OCI-LY1 (cell line): ENCODE data around the gene RELL1.

Experiments
- H2AFZ ChIP-seq: fragments of 200-600 bp; sonication (generic), shearing (Covaris generic); 2 replicates; pipeline ENCODE4 v1.6.0; 2014; ENCODE audit warnings: antibody characterized with exemption, mild to moderate bottlenecking, low read length
- H3F3A ChIP-seq: fragments of 200-600 bp; sonication (generic), shearing (Covaris generic); 2 replicates; pipeline ENCODE4 v1.6.0; 2014; ENCODE audit warnings: mild to moderate bottlenecking, antibody characterized with exemption, low read length, moderate library complexity; ENCODE audit not compliant: insufficient read depth
- H3K27ac ChIP-seq: fragments of 200-600 bp; sonication (generic); 2 replicates; pipeline ENCODE4 v1.5.1; 2014; ENCODE audit warnings: low read length, mixed run types, mild to moderate bottlenecking, low read depth; ENCODE audit not compliant: poor library complexity, severe bottlenecking
- H3K27me3 ChIP-seq: fragments of 200-600 bp; sonication (generic); 2 replicates; pipeline ENCODE4 v1.6.0; 2014; ENCODE audit warnings: antibody characterized with exemption, mild to moderate bottlenecking, low read length, moderate library complexity; ENCODE audit not compliant: insufficient read depth
- H3K36me3 ChIP-seq: fragments of 200-600 bp; sonication (generic); 2 replicates; pipeline ENCODE4 v1.6.1; 2014; ENCODE audit warnings: mild to moderate bottlenecking, antibody characterized with exemption, low read length, moderate library complexity, mixed read lengths; ENCODE audit not compliant: insufficient read depth
- H3K4me1 ChIP-seq: fragments of 200-600 bp; sonication (generic); 2 replicates; pipeline ENCODE4 v1.5.1; 2014; ENCODE audit warnings: mild to moderate bottlenecking, low read length, moderate library complexity; ENCODE audit not compliant: insufficient read depth, severe bottlenecking
- H3K4me2 ChIP-seq: fragments of 200-600 bp; sonication (generic), shearing (Covaris generic); 2 replicates; pipeline ENCODE4 v1.6.1; 2014; ENCODE audit warnings: low read length
- H3K4me3 ChIP-seq: fragments of 200-600 bp; sonication (generic); 2 replicates; pipeline ENCODE4 v1.5.1; 2014; ENCODE audit warnings: low read length, low read depth, mild to moderate bottlenecking, mixed read lengths; ENCODE audit not compliant: poor library complexity, severe bottlenecking
- H3K79me2 ChIP-seq: fragments of 200-600 bp; shearing (Covaris generic); 2 replicates; pipeline ENCODE4 v1.6.1; 2016; ENCODE audit warnings: mixed run types, low read length, mixed read lengths; ENCODE audit not compliant: insufficient read depth
- H3K9ac ChIP-seq: fragments of 200-600 bp; sonication (generic), shearing (Covaris generic); 2 replicates; pipeline ENCODE4 v1.6.1; 2014; ENCODE audit warnings: mild to moderate bottlenecking, low read length, mixed read lengths
- H3K9me2 ChIP-seq: fragments of 200-600 bp; sonication (generic), shearing (Covaris generic); 2 replicates; pipeline ENCODE4 v1.6.1; 2014; ENCODE audit warnings: low read depth, mild to moderate bottlenecking, low read length, mixed read lengths
- H3K9me3 ChIP-seq: fragments of 200-600 bp; shearing (Covaris generic); 2 replicates; pipeline ENCODE4 v1.6.1; 2014; ENCODE audit warnings: low read length, mixed read lengths
- H4K20me1 ChIP-seq: fragments of 200-600 bp; sonication (generic), shearing (Covaris generic); 2 replicates; pipeline ENCODE4 v1.6.0; 2016; ENCODE audit warnings: mild to moderate bottlenecking, low read length; ENCODE audit not compliant: insufficient read depth
- EZH2 ChIP-seq: fragments of 200-600 bp; sonication (generic), shearing (Covaris generic); IDR thresholded peaks from 2 replicates; pipeline ENCODE4 v1.8.0; 2017; ENCODE audit warnings: borderline replicate concordance, mixed run types, mild to moderate bottlenecking, antibody characterized with exemption, low read length, moderate library complexity, mixed read lengths
- TF ChIP-seq, protein P1 (sequence below): fragments of 200-600 bp; sonication (generic), shearing (Covaris generic); IDR thresholded peaks from 2 replicates; pipeline ENCODE4 v1.5.1; 2017; ENCODE audit warnings: mild to moderate bottlenecking, antibody characterized with exemption, low read length, moderate library complexity, mixed read lengths

Gene RELL1

DNA sequence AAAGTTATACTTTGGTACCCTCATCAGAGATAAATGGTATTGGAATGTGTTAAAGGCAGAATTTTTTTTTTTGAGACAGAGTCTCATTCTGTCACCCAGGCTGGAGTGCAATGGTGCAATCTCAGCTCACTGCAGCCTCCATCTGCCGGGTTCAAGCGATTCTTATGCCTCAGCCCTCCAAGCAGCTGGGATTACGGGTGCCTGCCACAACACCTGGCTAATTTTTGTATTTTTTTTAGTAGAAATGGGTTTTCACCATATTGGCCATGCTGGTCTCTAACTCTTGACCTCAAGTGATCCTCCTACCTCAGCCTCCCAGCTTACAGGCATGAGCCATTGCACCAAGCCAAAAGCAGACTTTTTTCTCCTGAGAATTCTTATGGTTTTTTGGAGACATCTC is 11.4 kb upstream of the RELL1 start:
- H3K27me3 ChIP-seq, result 0 out of 2 replicates have a peak, but pooled peaks cover 4% of the 10 kb centered on the region
- no peaks in the 10 kb centered on the region for H4K20me1 ChIP-seq
- H3F3A ChIP-seq, result no peaks in the 10 kb centered on the region
- H3K9ac ChIP-seq, result no peak overlapping the region
- 0 out of 2 replicates have a peak, but pooled peaks cover 3% of the 10 kb centered on the region for H3K9me3 ChIP-seq
- H3K36me3 ChIP-seq, result no peaks in the 10 kb centered on the region; the same call in 1 of the 2 replicates
- no peak overlapping the region for H3K27ac ChIP-seq
- no peak overlapping the region for H3K4me3 ChIP-seq
- H2AFZ ChIP-seq, result no peak overlapping the region
- H3K9me2 ChIP-seq, result no peaks in the 10 kb centered on the region
- H3K4me1 ChIP-seq, result no peaks in the 10 kb centered on the region
- TF ChIP-seq EZH2, result no peak
- H3K4me2 ChIP-seq, result no peak overlapping the region
- H3K79me2 ChIP-seq, result no peaks in the 10 kb centered on the region

DNA sequence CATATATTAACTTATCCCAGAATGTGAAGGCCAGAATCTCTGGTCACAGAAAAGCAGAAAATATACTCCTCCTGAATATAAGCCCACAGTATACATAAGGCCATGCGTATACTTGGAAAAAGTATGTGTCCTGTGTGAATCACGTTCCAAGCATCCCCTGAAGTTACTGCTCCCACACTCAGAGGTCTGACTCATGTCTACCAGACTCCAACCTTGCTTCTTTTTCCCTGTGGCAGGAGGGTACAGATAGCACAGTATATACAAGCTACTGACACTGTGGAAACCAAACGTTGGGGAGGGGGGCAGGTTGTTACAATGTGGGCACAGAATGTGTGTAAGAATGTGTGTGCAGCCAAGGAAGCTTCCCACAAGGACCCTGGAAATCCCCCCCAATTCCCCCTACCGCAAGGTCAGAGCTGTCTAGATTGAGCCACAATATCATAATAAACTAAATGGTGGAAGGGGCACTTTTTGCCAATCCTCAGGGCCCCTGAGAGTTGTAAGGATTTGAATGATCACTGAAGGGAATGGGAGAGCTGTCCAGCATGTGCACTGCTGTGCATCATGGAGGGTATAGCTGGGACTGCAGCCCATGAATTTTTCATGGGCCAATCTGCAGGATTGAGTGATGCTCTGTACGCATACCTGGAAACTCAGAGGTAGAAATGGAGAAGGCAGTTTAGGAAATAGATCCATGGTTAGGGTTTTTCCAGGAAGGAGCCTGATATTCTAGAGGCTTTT is 7.4 kb upstream of the RELL1 start:
- Histone ChIP-seq H3K79me2 (no peaks in the 10 kb centered on the region), H3K9me2 (no peaks in the 10 kb centered on the region), H3F3A (no peaks in the 10 kb centered on the region), H3K4me1 (no peaks in the 10 kb centered on the region), H2AFZ (no peak overlapping the region), H3K9ac (no peak overlapping the region), H3K27ac (no peak overlapping the region), H4K20me1 (no peaks in the 10 kb centered on the region), H3K9me3 (no peaks in the 10 kb centered on the region), H3K4me3 (no peak overlapping the region), H3K4me2 (no peak overlapping the region), H3K27me3 (0 out of 2 replicates have a peak, but pooled peaks cover 4% of the 10 kb centered on the region), H3K36me3 (no peaks in the 10 kb centered on the region; the same call in 1 of the 2 replicates)
- TF ChIP-seq, protein P1, sequence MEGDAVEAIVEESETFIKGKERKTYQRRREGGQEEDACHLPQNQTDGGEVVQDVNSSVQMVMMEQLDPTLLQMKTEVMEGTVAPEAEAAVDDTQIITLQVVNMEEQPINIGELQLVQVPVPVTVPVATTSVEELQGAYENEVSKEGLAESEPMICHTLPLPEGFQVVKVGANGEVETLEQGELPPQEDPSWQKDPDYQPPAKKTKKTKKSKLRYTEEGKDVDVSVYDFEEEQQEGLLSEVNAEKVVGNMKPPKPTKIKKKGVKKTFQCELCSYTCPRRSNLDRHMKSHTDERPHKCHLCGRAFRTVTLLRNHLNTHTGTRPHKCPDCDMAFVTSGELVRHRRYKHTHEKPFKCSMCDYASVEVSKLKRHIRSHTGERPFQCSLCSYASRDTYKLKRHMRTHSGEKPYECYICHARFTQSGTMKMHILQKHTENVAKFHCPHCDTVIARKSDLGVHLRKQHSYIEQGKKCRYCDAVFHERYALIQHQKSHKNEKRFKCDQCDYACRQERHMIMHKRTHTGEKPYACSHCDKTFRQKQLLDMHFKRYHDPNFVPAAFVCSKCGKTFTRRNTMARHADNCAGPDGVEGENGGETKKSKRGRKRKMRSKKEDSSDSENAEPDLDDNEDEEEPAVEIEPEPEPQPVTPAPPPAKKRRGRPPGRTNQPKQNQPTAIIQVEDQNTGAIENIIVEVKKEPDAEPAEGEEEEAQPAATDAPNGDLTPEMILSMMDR, result no peak
- TF ChIP-seq EZH2, result no peak

GRCh38 chr4:37693030-37693429 is 6.9 kb upstream of the RELL1 start:
- Histone ChIP-seq H3K9me2 (no peaks in the 10 kb centered on the region), H3K4me1 (no peaks in the 10 kb centered on the region), H3K27me3 (0 out of 2 replicates have a peak, but pooled peaks cover 4% of the 10 kb centered on the region), H3K9me3 (no peaks in the 10 kb centered on the region), H4K20me1 (no peaks in the 10 kb centered on the region), H3K9ac (no peak overlapping the region), H3K36me3 (no peaks in the 10 kb centered on the region; the same call in 1 of the 2 replicates), H3K79me2 (no peaks in the 10 kb centered on the region), H3K4me3 (no peak overlapping the region), H3K4me2 (no peak overlapping the region), H3K27ac (no peak overlapping the region), H2AFZ (no peak overlapping the region), H3F3A (no peaks in the 10 kb centered on the region)
- no peak for TF ChIP-seq EZH2
- TF ChIP-seq, protein P1, result no peak
